HL-60 (cell line): ENCODE measurements around the gene ZFYVE9.

Experiments
- CTCF ChIP-seq: IDR thresholded peaks from one replicate; pipeline ENCODE4 v1.5.1; 2011; ENCODE audit warnings: low read length, control low read depth, inconsistent platforms; ENCODE audit not compliant: insufficient read depth
- GABPA ChIP-seq: IDR thresholded peaks from 2 replicates; pipeline ENCODE4 v1.6.1; 2012; ENCODE audit warnings: low read depth
- REST ChIP-seq: IDR thresholded peaks from 2 replicates; pipeline ENCODE4 v1.6.1; 2012; ENCODE audit warnings: low read depth; ENCODE audit not compliant: insufficient replicate concordance

DNA sequence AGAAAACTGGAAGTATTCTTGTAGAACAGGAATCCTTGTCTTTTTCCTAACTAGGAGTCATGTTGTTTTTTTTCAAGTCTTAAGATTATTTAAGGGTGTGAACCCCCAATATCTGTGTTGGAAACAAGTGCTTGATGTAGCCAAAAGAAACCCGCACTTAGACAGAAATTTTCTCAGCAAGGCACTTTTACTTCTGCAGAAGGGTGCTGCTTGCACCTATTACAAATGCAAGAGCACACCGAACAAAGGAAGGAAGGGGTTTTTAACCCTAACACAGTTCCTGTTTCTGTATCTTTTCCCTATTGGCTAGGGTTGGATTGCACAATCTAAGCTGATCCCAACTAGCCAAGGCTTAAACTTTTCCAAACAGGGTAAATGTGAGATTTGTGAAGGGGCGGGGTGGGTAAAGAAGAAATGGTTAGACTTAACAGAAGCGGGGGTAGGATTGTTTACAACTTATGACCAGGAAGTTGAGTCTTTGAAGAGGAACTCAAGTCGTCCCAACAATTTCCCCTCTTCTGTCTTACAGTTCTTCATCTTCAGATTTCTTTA is 75.1 kb downstream of the ZFYVE9 start:
- TF ChIP-seq CTCF (no peak), GABPA (no peak), REST (no peak)
